Ovary (tissue), 3 donors: ENCODE data around the gene SCAF4.

Experiments used
- CTCF ChIP-seq, 3 donors: fragments of 450-650 bp in 2 of 3; fragments of 200-600 bp in 1 of 3; IDR thresholded peaks; one replicate each; pipeline versions ENCODE4 v1.5.1 to v1.8.0; 2016 to 2022; ENCODE audit warnings: antibody characterized with exemption in 3 of 3, mild to moderate bottlenecking in 1 of 3
- EP300 ChIP-seq: sonication (generic); formaldehyde crosslinking; IDR thresholded peaks from one replicate; pipeline ENCODE4 v1.6.1; 2017; ENCODE audit warnings: antibody characterized with exemption
- POLR2A ChIP-seq: fragments of 450-650 bp; IDR thresholded peaks from one replicate; pipeline ENCODE4 v1.6.1; 2017; ENCODE audit warnings: antibody characterized with exemption, mild to moderate bottlenecking, moderate library complexity
- donor health status: DM: no; HTN: no; CAD: no.

- TF ChIP-seq CTCF (IDR thresholded peaks at IDR 0.05) (no peak), POLR2A (no peak), EP300 (no peak)
Observed at GRCh38 chr21:31750843-31751242, 18.9 kb upstream of the SCAF4 start.
